ENCODE results near the gene TCF12. TPM values are rescaled to one million over a fixed set of nuclear protein-coding genes. Genes with fewer than 3 reads are reported as not detected.

The TCF12 gene
- total and polyA plus RNA-seq, 8 donors = 7.7 to 67.4 (median 27.3) TPM

GRCh38 chr15:57111002-57111401 lies 192.6 kb downstream of the TCF12 start:
- no peak for TF ChIP-seq CTCF (IDR thresholded peaks at IDR 0.05)
- H3K27me3 ChIP-seq = no peaks in the 10 kb centered on the region
- peaks cover 0 to 9% (median 0%) of the 10 kb centered on the region in 3 donors for H3K4me1 ChIP-seq
- no peaks in the 10 kb centered on the region for H3K9me3 ChIP-seq
- WGBS, 2 donors = 95 to 97% methylated on average over 4 of the region's 4 CpGs
- no peak overlapping the region for H3K27ac ChIP-seq
- ATAC-seq = no peak
- no peak for FAIRE-seq
- intact Hi-C loops (cut with DNase I) = no loop called here
- H3K36me3 ChIP-seq = no peaks in the 10 kb centered on the region
- no peak for DNase-seq
- H3K4me3 ChIP-seq = no peak overlapping the region

GRCh38 chr15:57112178-57112577 lies 193.7 kb downstream of the TCF12 start:
- peaks cover 0 to 9% (median 0%) of the 10 kb centered on the region in 3 donors for H3K4me1 ChIP-seq
- DNase-seq = no peak
- intact Hi-C loops (cut with DNase I) = no loop called here
- no peaks in the 10 kb centered on the region for H3K36me3 ChIP-seq
- no peak overlapping the region for H3K27ac ChIP-seq
- ATAC-seq = no peak
- H3K27me3 ChIP-seq = no peaks in the 10 kb centered on the region
- WGBS, 2 donors = 70 to 74% methylated on average over 2 of the region's 2 CpGs
- H3K4me3 ChIP-seq = no peak overlapping the region
- H3K9me3 ChIP-seq = no peaks in the 10 kb centered on the region
- FAIRE-seq = no peak
- no peak for TF ChIP-seq CTCF (IDR thresholded peaks at IDR 0.05)

GRCh38 chr15:57114070-57114469 lies 195.6 kb downstream of the TCF12 start:
- intact Hi-C loops (cut with DNase I) = no loop called here
- H3K36me3 ChIP-seq = no peaks in the 10 kb centered on the region
- no peak for DNase-seq
- no peaks in the 10 kb centered on the region for H3K27me3 ChIP-seq
- WGBS, 2 donors = 77 to 78% methylated on average over 3 of the region's 3 CpGs
- FAIRE-seq = no peak
- H3K9me3 ChIP-seq = no peaks in the 10 kb centered on the region
- peak in 3 of 4 donors; percentile 44 to 76 (median 64) for ATAC-seq
- no peak overlapping the region for H3K4me3 ChIP-seq
- no peak overlapping the region for H3K27ac ChIP-seq
- H3K4me1 ChIP-seq = peaks cover 0 to 9% (median 0%) of the 10 kb centered on the region in 3 donors
- no peak for TF ChIP-seq CTCF (IDR thresholded peaks at IDR 0.05)

GRCh38 chr15:57118013-57118799 lies 199.8 kb downstream of the TCF12 start:
- DNase-seq (no peak), FAIRE-seq (no peak), ATAC-seq (peak; percentile 31 to 50 (median 44))
- Histone ChIP-seq H3K36me3 (no peaks in the 10 kb centered on the region), H3K4me3 (no peak overlapping the region), H3K9me3 (no peaks in the 10 kb centered on the region), H3K27me3 (no peaks in the 10 kb centered on the region), H3K27ac (no peak overlapping the region), H3K4me1 (peaks cover 0 to 9% (median 0%) of the 10 kb centered on the region in 3 donors)
- WGBS, 2 donors = 49 to 50% methylated on average over 2 of the region's 2 CpGs
- TF ChIP-seq CTCF (IDR thresholded peaks at IDR 0.05) = no peak
- intact Hi-C loops (cut with DNase I) = no loop called here

Data from pancreas (tissue), 10 donors.